Measurements from ENCODE around the gene SLC9A3. TPM values are rescaled to one million over a fixed set of nuclear protein-coding genes. Genes with fewer than 3 reads are reported as not detected.

SLC9A3 gene
- total RNA-seq, 1 experiment from 2014 or later = 0.85 TPM

- Histone ChIP-seq H3T11ph (ENCODE audit: low read length) (no peak overlapping the region), H2BK5ac (ENCODE audit: insufficient read length, low read length) (no peak overlapping the region), H4K91ac (ENCODE audit: insufficient read length, low read depth, low read length) (no peak overlapping the region), H4K5ac (ENCODE audit: insufficient read length, low read depth, low read length) (no peak overlapping the region), H3K4me2 (ENCODE audit: insufficient read depth, insufficient read length, low read length) (no peak overlapping the region), H3K23me2 (ENCODE audit: insufficient read length, low read depth, low read length, poor library complexity, severe bottlenecking) (no peaks in the 10 kb centered on the region), H3K56ac (ENCODE audit: insufficient read length, low read depth, low read length) (no peak overlapping the region), H3K9ac (ENCODE audit: extremely low read depth, insufficient read length, low read length) (no peak overlapping the region), H2BK12ac (ENCODE audit: insufficient read length, low read depth, low read length) (no peak overlapping the region), H3K27ac (ENCODE audit: insufficient read length, low read depth, low read length) (no peak overlapping the region), H3K4me1 (ENCODE audit: insufficient read depth, low read length) (no peaks in the 10 kb centered on the region), H2BK120ac (ENCODE audit: low read depth, low read length, poor library complexity, severe bottlenecking) (no peak overlapping the region), H3K27me3 (ENCODE audit: insufficient read depth, low read length) (no peaks in the 10 kb centered on the region), H3K79me2 (ENCODE audit: insufficient read depth, low read length) (no peaks in the 10 kb centered on the region), H3K14ac (ENCODE audit: insufficient read depth, low read length) (no peak overlapping the region), H4K8ac (replicated peaks; ENCODE audit: insufficient read length, low read depth, low read length) (no peak overlapping the region), H2BK20ac (ENCODE audit: low read depth, low read length, poor library complexity, severe bottlenecking) (no peak overlapping the region), H3K4ac (ENCODE audit: low read depth, low read length) (no peak overlapping the region), H3K9me3 (ENCODE audit: control insufficient read depth, low read depth, low read length) (no peaks in the 10 kb centered on the region), H3K18ac (ENCODE audit: insufficient read length, low read depth, low read length) (no peak overlapping the region), H4K20me1 (ENCODE audit: control insufficient read depth, insufficient read depth, insufficient read length) (no peaks in the 10 kb centered on the region), H3K79me1 (ENCODE audit: insufficient read depth, low read depth, low read length, poor library complexity, severe bottlenecking) (no peaks in the 10 kb centered on the region), H3K23ac (ENCODE audit: insufficient read length, low read depth, low read length) (no peak overlapping the region), H2AFZ (ENCODE audit: low read length) (no peak overlapping the region), H2AK5ac (ENCODE audit: insufficient read length, low read length) (no peak overlapping the region), H2BK15ac (ENCODE audit: low read depth, low read length) (no peak overlapping the region)
- peak; percentile 87 for TF ChIP-seq CTCF (conservative IDR thresholded peaks at IDR 0.05)
- peak; percentile 82 for DNase-seq
- Mint-ChIP-seq H3K36me3 (ENCODE audit: insufficient read depth in 1 of 3, low read depth in 3 of 3) (peaks cover 0 to 2% (median 0%) of the 10 kb centered on the region in 3 experiments; a peak in 3 of 7 replicates), H3K27me3 (ENCODE audit: low read depth) (peaks cover 11% of the 10 kb centered on the region), H3K4me3 (no peak overlapping the region), H3K27ac (no peak overlapping the region; a peak in 2 of 7 replicates), H3K4me1 (peaks cover 3 to 6% of the 10 kb centered on the region in 2 experiments; a peak in 3 of 4 replicates), H3K9me3 (peaks cover 6% of the 10 kb centered on the region in 2 experiments; a peak in 2 of 5 replicates)
- no CpG with 5 or more reads among the region's 18 CpGs for WGBS (ENCODE audit: extremely low coverage, insufficient read length, low lambda C conversion rate)
Observed at GRCh38 chr5:431001-431710, 93.1 kb downstream of the SLC9A3 start.

Measured in H9 (cell line).